Measurements from ENCODE around the gene NDUFAF2.
"Not testable (repeated sequence)": the region's sequence is repeated elsewhere in the genome, so short reads cannot be mapped to it uniquely, and the experiment has no call there.

Gene NDUFAF2

GRCh38 chr5:61026004-61026403, 81.0 kb downstream of the NDUFAF2 start:
- H3K4me1 ChIP-seq (ENCODE audit: low read depth, poor library complexity, severe bottlenecking), result peaks cover 8% of the 10 kb centered on the region
- no peak overlapping the region for H3K4me2 ChIP-seq
- H3K79me2 ChIP-seq (ENCODE audit: insufficient read depth, low read depth), result no peaks in the 10 kb centered on the region; the same call in 1 of the 2 replicates
- H3K9ac ChIP-seq, result no peak overlapping the region
- H4K20me1 ChIP-seq (ENCODE audit: insufficient read depth), result no peaks in the 10 kb centered on the region
- H3K36me3 ChIP-seq (ENCODE audit: insufficient read depth), result no peaks in the 10 kb centered on the region
- TF ChIP-seq, protein P1, sequence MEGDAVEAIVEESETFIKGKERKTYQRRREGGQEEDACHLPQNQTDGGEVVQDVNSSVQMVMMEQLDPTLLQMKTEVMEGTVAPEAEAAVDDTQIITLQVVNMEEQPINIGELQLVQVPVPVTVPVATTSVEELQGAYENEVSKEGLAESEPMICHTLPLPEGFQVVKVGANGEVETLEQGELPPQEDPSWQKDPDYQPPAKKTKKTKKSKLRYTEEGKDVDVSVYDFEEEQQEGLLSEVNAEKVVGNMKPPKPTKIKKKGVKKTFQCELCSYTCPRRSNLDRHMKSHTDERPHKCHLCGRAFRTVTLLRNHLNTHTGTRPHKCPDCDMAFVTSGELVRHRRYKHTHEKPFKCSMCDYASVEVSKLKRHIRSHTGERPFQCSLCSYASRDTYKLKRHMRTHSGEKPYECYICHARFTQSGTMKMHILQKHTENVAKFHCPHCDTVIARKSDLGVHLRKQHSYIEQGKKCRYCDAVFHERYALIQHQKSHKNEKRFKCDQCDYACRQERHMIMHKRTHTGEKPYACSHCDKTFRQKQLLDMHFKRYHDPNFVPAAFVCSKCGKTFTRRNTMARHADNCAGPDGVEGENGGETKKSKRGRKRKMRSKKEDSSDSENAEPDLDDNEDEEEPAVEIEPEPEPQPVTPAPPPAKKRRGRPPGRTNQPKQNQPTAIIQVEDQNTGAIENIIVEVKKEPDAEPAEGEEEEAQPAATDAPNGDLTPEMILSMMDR (conservative IDR thresholded peaks at IDR 0.05; ENCODE audit: low read depth, low read length), result no peak
- H3K27ac ChIP-seq, result no peak overlapping the region
- no peaks in the 10 kb centered on the region for H3K27me3 ChIP-seq (ENCODE audit: insufficient read depth, low read depth)
- no peak overlapping the region for H2AFZ ChIP-seq (ENCODE audit: low read depth)
- H3K4me3 ChIP-seq (IDR thresholded peaks at IDR 0.05; ENCODE audit: insufficient read depth, low read depth, low read length), result no peak overlapping the region

DNA sequence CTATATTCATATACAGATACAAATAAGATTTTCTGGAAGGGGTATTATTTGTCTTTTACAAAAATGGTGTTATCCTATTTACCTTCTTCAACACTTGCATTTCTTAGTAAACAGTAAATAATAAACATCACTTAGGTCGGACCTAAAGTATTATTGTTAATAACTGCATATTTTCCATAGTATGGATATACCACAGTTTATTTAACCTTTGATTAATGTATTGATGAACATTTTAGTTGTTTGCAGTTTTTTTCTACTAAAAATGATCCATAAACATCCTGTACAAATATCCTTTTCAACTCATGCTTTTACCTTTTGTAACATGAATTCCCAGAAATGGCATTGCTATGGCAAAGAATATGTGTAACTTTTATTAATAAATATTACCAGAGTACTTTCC, 83.4 kb downstream of the NDUFAF2 start:
- no peak overlapping the region for H3K9ac ChIP-seq
- H3K4me2 ChIP-seq, result no peak overlapping the region
- H3K27me3 ChIP-seq (ENCODE audit: insufficient read depth, low read depth), result no peaks in the 10 kb centered on the region
- H2AFZ ChIP-seq (ENCODE audit: low read depth), result no peak overlapping the region
- H3K36me3 ChIP-seq (ENCODE audit: insufficient read depth), result no peaks in the 10 kb centered on the region
- no peak overlapping the region for H3K4me3 ChIP-seq (IDR thresholded peaks at IDR 0.05; ENCODE audit: insufficient read depth, low read depth, low read length)
- no peaks in the 10 kb centered on the region for H4K20me1 ChIP-seq (ENCODE audit: insufficient read depth)
- H3K27ac ChIP-seq, result no peak overlapping the region
- H3K4me1 ChIP-seq (ENCODE audit: low read depth, poor library complexity, severe bottlenecking), result peaks cover 2% of the 10 kb centered on the region
- TF ChIP-seq, protein P1 (conservative IDR thresholded peaks at IDR 0.05; ENCODE audit: low read depth, low read length), result no peak
- peaks cover 5% of the 10 kb centered on the region; the same call in 1 of the 2 replicates for H3K79me2 ChIP-seq (ENCODE audit: insufficient read depth, low read depth)

DNA sequence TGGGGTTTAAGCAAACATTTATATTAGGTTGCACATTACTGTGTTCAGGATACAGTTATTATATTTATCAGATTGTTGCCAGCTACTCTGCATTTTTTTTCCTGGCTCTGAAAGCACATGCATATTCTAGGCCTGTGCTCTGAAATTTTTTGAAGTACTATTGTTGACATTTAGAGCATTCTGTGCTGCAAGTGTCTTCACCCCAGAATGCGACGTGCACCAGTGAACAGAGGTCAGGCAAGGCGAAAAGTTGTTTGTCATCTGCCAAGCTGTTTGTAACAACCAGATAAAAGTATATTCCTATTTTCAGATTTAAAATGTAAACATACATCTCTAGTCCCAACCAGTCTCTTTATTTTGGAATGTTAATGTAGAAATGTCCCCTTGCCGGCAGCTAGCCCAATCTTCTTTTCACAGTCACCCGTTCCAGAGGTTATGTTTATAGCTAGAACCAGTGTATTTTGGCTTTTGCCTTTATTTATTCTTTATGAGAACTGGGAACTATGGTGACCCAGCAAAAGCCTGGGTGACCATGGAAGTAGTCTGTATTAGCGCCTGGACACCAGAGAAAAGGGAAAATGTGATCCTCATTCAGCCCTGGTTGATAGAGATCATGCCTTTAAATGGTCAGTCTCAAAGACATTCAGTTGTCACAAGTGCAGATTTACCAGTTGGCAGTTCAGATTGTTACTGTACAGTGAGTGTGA, 84.6 kb downstream of the NDUFAF2 start:
- Histone ChIP-seq H3K9ac (no peak overlapping the region), H3K27me3 (ENCODE audit: insufficient read depth, low read depth) (no peaks in the 10 kb centered on the region), H4K20me1 (ENCODE audit: insufficient read depth) (no peaks in the 10 kb centered on the region), H3K36me3 (ENCODE audit: insufficient read depth) (no peaks in the 10 kb centered on the region), H3K4me1 (ENCODE audit: low read depth, poor library complexity, severe bottlenecking) (no peaks in the 10 kb centered on the region), H2AFZ (ENCODE audit: low read depth) (no peak overlapping the region), H3K27ac (no peak overlapping the region), H3K4me3 (IDR thresholded peaks at IDR 0.05; ENCODE audit: insufficient read depth, low read depth, low read length) (no peak overlapping the region), H3K4me2 (no peak overlapping the region), H3K79me2 (ENCODE audit: insufficient read depth, low read depth) (peaks cover 14% of the 10 kb centered on the region; the same call in 1 of the 2 replicates)
- TF ChIP-seq, protein P1 (conservative IDR thresholded peaks at IDR 0.05; ENCODE audit: low read depth, low read length), result no peak

GRCh38 chr5:61030163-61030482, 85.1 kb downstream of the NDUFAF2 start:
- H3K4me2 ChIP-seq, result no peak overlapping the region
- H3K79me2 ChIP-seq (ENCODE audit: insufficient read depth, low read depth), result peaks cover 14% of the 10 kb centered on the region; the same call in 1 of the 2 replicates
- no peak overlapping the region for H3K9ac ChIP-seq
- no peak overlapping the region for H3K27ac ChIP-seq
- TF ChIP-seq, protein P1 (conservative IDR thresholded peaks at IDR 0.05; ENCODE audit: low read depth, low read length), result no peak
- H3K4me1 ChIP-seq (ENCODE audit: low read depth, poor library complexity, severe bottlenecking), result no peaks in the 10 kb centered on the region
- H3K36me3 ChIP-seq (ENCODE audit: insufficient read depth), result no peaks in the 10 kb centered on the region
- H3K4me3 ChIP-seq (IDR thresholded peaks at IDR 0.05; ENCODE audit: insufficient read depth, low read depth, low read length), result no peak overlapping the region
- H2AFZ ChIP-seq (ENCODE audit: low read depth), result no peak overlapping the region
- H4K20me1 ChIP-seq (ENCODE audit: insufficient read depth), result no peaks in the 10 kb centered on the region
- H3K27me3 ChIP-seq (ENCODE audit: insufficient read depth, low read depth), result no peaks in the 10 kb centered on the region

DNA sequence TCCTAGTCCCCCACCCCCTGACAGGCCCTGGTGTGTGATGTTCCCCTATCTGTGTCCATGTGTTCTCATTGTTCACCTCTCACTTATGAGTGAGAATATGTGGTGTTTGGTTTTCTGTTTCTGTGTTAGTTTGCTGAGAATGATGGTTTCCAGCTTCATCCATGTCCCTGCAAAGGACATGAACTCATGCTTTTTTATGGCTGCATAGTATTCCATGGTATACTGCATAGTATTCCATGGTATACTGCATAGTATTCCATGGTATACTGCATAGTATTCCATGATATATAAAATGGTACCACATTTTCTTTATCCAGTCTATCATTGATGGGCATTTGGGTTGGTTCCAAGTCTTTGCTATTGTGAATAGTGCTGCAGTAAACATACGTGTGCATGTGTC, 86.3 kb downstream of the NDUFAF2 start:
- H3K4me2 ChIP-seq; H3K4me3 ChIP-seq (IDR thresholded peaks at IDR 0.05; ENCODE audit: insufficient read depth, low read depth, low read length); H2AFZ ChIP-seq (ENCODE audit: low read depth); H3K27ac ChIP-seq; H3K36me3 ChIP-seq (ENCODE audit: insufficient read depth); H3K4me1 ChIP-seq (ENCODE audit: low read depth, poor library complexity, severe bottlenecking); H3K9ac ChIP-seq; H3K27me3 ChIP-seq (ENCODE audit: insufficient read depth, low read depth); H4K20me1 ChIP-seq (ENCODE audit: insufficient read depth): not testable (repeated sequence)
- peaks cover 14% of the 10 kb centered on the region; the same call in 1 of the 2 replicates for H3K79me2 ChIP-seq (ENCODE audit: insufficient read depth, low read depth)
